COLO668 (cell line): ENCODE data around the gene POU3F1.

Source experiments
- DNase-seq: peaks from one replicate; lab custom pipeline; 2025; ENCODE audit not compliant: unreplicated experiment; lab: John Stamatoyannopoulos, UW

POU3F1 gene

GRCh38 chr1:38028671-38029070 lies 17.9 kb downstream of the POU3F1 start:
- DNase-seq = no peak

- peak; percentile 35 for DNase-seq
Measured at GRCh38 chr1:38028105-38028591, 18.4 kb downstream of the POU3F1 start.

- no peak for DNase-seq
Measured at GRCh38 chr1:38027201-38028104, 19.1 kb downstream of the POU3F1 start.

- DNase-seq = peak; percentile 58
Measured at GRCh38 chr1:38026592-38027200, 19.9 kb downstream of the POU3F1 start.

GRCh38 chr1:38025664-38026063 lies 20.9 kb downstream of the POU3F1 start:
- no peak for DNase-seq

- no peak for DNase-seq
Measured at GRCh38 chr1:38025233-38025632, 21.4 kb downstream of the POU3F1 start.

GRCh38 chr1:38022810-38023209 lies 23.8 kb downstream of the POU3F1 start:
- no peak for DNase-seq

- no peak for DNase-seq
Measured at GRCh38 chr1:38021969-38022368, 24.6 kb downstream of the POU3F1 start.

GRCh38 chr1:38020396-38020795 lies 26.2 kb downstream of the POU3F1 start:
- no peak for DNase-seq

GRCh38 chr1:38018864-38019343 lies 27.7 kb downstream of the POU3F1 start:
- DNase-seq = no peak

GRCh38 chr1:38015978-38016725 lies 30.4 kb downstream of the POU3F1 start:
- DNase-seq = no peak

GRCh38 chr1:38014724-38015424 lies 31.7 kb downstream of the POU3F1 start:
- DNase-seq = no peak

GRCh38 chr1:38014171-38014570 lies 32.4 kb downstream of the POU3F1 start:
- no peak for DNase-seq

GRCh38 chr1:38013227-38013622 lies 33.4 kb downstream of the POU3F1 start:
- no peak for DNase-seq

GRCh38 chr1:38012363-38013226 lies 34.0 kb downstream of the POU3F1 start, which contains the start of gene UTP11:
Gene UTP11, plus strand, starts transcription at chr1:38012734. Its CDS starts 69 bp downstream, at chr1:38012803.
- DNase-seq = peak; percentile 98

GRCh38 chr1:38009841-38010180 lies 36.8 kb downstream of the POU3F1 start:
- DNase-seq = no peak

GRCh38 chr1:38009088-38009840 lies 37.3 kb downstream of the POU3F1 start:
- no peak for DNase-seq

GRCh38 chr1:38006008-38006828 lies 40.4 kb downstream of the POU3F1 start:
- no peak for DNase-seq
